ENCODE results near the gene ASB15.

GRCh38 chr7:123573896-123574467 is 27.6 kb upstream of the ASB15 start:
- TF ChIP-seq REST (IDR thresholded peaks at IDR 0.05; ENCODE audit: low read depth) (no peak), TEAD4 (IDR thresholded peaks at IDR 0.05) (no peak)

All from Ishikawa (cell line).